ENCODE results near the gene TRIM46.

Gene TRIM46

GRCh38 chr1:155173478-155174323 is at the start of gene TRIM46:
Gene TRIM46 (plus strand): TSS chr1:155173849. CDS start chr1:155173967, 118 bp downstream.
- DNase-seq (ENCODE audit: low read depth in 2 of 2) = peak in 1 of 2 donors; percentile 35

GRCh38 chr1:155124503-155125463 is 48.9 kb upstream of the TRIM46 start:
- DNase-seq (ENCODE audit: low read depth in 2 of 2) = no peak

GRCh38 chr1:155125511-155125945 is 48.1 kb upstream of the TRIM46 start:
- DNase-seq (ENCODE audit: low read depth in 2 of 2) = no peak

GRCh38 chr1:155125946-155126555 is 47.6 kb upstream of the TRIM46 start:
- no peak for DNase-seq (ENCODE audit: low read depth in 2 of 2)

- no peak for DNase-seq (ENCODE audit: low read depth in 2 of 2)
Observed at GRCh38 chr1:155126556-155127104, 47.0 kb upstream of the TRIM46 start.

- no peak for DNase-seq (ENCODE audit: low read depth in 2 of 2)
Observed at GRCh38 chr1:155127105-155127966, 46.3 kb upstream of the TRIM46 start, which contains the start of gene EFNA1. Gene EFNA1 (plus strand): TSS chr1:155127876. CDS start chr1:155127978, 102 bp downstream.

GRCh38 chr1:155127967-155128754 is 45.5 kb upstream of the TRIM46 start:
- DNase-seq (ENCODE audit: low read depth in 2 of 2) = no peak

- no peak for DNase-seq (ENCODE audit: low read depth in 2 of 2)
Observed at GRCh38 chr1:155128755-155129473, 44.7 kb upstream of the TRIM46 start.

- DNase-seq (ENCODE audit: low read depth in 2 of 2) = no peak
Observed at GRCh38 chr1:155130272-155131006, 43.2 kb upstream of the TRIM46 start.

- no peak for DNase-seq (ENCODE audit: low read depth in 2 of 2)
Observed at GRCh38 chr1:155131285-155131684, 42.4 kb upstream of the TRIM46 start.

GRCh38 chr1:155131856-155132255 is 41.8 kb upstream of the TRIM46 start:
- DNase-seq (ENCODE audit: low read depth in 2 of 2) = no peak

- no peak for DNase-seq (ENCODE audit: low read depth in 2 of 2)
Observed at GRCh38 chr1:155133799-155134281, 39.8 kb upstream of the TRIM46 start.

- DNase-seq (ENCODE audit: low read depth in 2 of 2) = no peak
Observed at GRCh38 chr1:155134322-155134721, 39.3 kb upstream of the TRIM46 start.

GRCh38 chr1:155134880-155135414 is 38.7 kb upstream of the TRIM46 start:
- DNase-seq (ENCODE audit: low read depth in 2 of 2) = no peak

GRCh38 chr1:155135415-155136028 is 38.1 kb upstream of the TRIM46 start, which contains the start of gene SLC50A1:
Gene SLC50A1 (plus strand): TSS chr1:155135852. CDS start chr1:155135912, 60 bp downstream.
- DNase-seq (ENCODE audit: low read depth in 2 of 2) = peak; percentile 83 to 85

GRCh38 chr1:155136748-155137147 is 36.9 kb upstream of the TRIM46 start:
- DNase-seq (ENCODE audit: low read depth in 2 of 2) = no peak

Measured in stimulated activated CD8-positive, alpha-beta memory T cell treated with anti-CD3 and anti-CD28 coated beads, Interleukin-7, amount 100 ng/mL, for 1 hour (primary cell).